GM19452 (cell line): ENCODE data around the gene ALOXE3.

Source experiments
- ATAC-seq: cut with Tn5 transposase; IDR thresholded peaks from one replicate; pipeline ENCODE4 v1.9.1; 2021; ENCODE audit not compliant: unreplicated experiment

Gene ALOXE3

DNA sequence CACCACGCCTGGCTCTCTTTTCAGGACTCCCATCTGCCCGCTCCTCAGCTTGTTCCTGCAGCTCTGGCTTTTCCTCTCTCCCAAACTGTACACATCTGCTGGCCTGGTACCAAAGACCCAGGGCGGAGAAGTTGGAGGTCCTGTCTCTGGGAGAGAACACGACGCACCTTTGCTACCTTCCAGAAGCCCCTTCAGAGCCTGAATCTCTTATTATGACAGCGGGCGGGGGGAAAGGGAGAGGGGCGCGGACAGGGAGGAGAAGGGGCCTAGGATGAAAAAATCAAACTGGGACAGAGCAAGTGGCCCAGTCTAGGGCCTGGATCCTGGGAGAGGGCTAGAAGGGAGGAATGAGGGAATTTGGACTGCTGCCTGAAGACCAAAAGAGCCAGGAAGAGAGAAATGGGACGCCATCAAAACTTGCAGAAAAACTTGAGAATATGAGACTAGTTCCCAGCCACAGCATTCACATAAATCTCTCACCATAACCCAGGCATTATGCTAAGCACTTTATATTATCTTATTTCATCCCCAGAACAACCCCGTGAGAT is 36.4 kb upstream of the ALOXE3 start:
- ATAC-seq = no peak

DNA sequence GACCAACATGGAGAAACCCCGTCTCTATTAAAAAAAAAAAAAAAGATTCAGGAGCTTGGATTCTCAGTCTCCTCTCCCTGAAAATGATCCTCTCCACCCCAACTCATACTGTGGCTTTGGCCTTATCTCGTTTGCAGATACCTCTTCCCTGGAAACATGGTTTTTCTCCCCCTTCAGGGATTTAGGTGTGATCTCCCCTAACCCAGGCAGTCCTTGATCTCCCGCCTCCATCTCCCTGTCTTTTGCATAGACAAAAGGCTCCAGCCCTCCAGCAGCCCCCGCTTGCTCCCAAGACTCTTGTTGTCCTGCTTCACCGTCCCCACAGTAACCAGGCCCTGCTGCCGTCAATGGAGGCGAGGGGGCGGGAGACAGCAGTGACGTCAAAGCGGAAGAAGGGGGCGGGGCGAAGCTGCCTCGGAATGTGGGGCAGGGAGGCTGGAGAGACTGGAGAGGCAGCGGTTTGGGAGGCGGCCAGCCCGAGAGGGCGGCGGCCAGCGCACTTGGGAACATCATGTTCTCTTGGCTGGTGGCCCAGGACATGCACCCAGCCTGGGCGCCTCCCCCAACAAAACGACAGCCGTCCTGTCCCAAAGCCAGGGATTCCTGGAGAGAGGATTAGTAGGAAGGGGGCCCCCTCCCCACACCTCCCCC is 35.8 kb upstream of the ALOXE3 start:
- no peak for ATAC-seq

DNA sequence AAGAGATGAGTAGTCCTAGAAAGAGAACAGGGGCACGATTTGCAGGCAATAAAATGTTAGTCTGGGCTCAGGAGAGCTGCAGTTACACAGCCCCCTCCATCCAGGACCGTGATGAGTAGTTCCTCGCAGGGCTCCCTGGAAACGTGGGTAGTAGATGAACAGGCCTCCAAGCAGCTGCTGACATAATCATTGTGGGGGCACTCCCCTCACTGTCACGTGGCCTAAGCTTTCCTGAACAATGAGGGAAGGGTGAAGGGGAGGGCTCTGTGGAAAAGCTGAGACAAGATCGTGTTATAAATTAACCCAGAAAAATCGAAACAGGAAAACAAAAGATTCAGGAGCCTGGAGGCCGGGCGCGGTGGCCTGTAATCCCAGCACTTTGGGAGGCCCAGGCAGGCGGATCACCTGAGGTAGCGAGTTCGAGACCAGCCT is 35.2 kb upstream of the ALOXE3 start:
- ATAC-seq = no peak

GRCh38 chr17:8153031-8153451 is 34.7 kb upstream of the ALOXE3 start:
- ATAC-seq = no peak

GRCh38 chr17:8152112-8152775 is 33.9 kb upstream of the ALOXE3 start, which contains the start of gene PER1:
Gene PER1 (minus strand): TSS chr17:8152404. CDS start chr17:8150706, 1,698 bp downstream.
- ATAC-seq = no peak

DNA sequence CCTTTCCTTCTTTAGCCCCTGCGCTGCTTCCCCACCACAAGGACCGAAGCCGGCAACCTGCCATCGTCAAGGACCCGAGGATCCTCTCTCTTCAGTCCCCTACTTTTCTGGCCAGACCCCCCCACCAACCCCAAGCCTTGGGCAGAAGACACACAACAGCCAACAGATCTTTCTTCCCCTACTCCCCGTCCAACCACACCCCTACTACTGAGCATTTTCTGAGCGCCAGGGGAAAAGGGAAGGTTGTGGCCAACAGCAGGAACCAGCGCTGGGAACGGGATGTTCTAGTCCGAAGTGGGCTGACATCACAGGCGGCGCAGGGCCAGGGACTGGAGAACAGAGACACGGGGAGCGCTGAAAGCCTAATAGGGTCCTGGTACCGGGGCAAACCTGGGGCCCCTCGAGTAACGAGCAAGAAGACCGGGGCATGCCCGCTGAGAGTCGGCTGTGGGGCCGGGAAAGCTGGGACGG is 33.4 kb upstream of the ALOXE3 start:
- no peak for ATAC-seq

DNA sequence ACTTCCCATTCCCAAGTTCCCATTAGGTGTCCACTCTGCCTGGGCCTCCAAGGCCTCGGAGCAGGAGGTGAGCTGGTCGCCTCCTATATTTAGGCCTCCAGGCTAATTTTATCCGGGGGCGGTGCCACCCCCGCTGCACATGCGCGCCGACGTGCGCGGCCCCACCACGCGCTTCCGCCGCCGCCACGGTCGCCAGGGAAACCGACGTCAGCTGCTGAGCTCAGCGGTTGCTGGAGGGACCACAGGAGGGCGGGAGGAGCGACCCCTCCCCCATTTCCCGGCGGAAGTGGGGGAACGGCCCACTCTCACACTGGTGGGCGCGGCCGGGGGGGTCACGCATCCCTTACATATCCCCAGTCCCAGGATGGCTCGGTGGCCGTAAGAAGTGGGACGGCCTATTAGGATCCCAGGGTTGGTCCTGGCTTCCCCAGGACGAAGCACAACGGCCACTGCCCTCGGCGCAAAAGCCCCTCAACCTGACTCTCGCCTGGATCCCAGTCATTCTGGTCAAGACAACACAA is 32.9 kb upstream of the ALOXE3 start:
- peak; percentile 43 for ATAC-seq

DNA sequence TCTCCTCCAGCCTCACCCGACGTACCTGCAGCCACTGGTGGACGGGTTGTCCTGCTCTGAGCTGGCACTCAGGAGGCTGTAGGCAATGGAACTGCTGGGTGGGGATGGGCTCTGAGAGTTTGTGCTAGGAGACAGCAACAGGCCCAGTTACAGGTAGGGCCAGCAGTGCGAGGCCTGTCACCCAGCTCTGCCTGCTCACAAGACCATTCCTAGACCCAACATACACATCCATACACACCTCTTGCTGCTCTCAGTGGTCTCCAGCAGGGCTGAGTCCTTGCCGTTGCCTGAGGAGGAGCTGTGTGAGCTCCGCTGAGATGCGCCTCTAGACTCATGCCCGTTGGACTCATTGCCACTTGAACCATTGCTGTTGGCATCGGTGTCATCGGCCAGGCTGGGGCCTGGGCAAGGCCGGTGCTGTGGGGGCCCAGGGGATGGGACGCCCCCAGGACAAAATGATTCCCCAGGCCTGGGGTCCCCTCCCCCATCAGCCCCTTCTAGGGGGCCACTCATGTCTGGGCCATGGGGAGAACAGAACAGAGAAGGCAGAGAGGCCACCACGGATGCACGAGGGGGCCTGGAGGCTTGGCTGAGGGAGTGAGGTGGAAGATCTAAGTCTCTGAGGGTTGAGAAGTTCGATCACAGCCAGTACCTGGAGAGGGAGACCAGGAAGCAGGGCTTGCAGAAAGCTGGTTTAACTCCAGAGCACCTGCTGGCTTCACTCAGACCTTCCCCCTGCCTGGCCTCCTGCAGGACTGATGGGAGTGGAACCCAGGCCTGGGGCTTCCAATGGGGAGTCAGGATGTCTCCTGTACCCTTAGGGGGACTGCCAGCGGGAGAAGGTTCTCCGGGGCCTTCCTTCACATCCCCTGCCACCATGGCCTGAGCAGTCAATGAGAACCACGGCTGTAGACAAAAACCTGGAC is 32.1 kb upstream of the ALOXE3 start:
- no peak for ATAC-seq

DNA sequence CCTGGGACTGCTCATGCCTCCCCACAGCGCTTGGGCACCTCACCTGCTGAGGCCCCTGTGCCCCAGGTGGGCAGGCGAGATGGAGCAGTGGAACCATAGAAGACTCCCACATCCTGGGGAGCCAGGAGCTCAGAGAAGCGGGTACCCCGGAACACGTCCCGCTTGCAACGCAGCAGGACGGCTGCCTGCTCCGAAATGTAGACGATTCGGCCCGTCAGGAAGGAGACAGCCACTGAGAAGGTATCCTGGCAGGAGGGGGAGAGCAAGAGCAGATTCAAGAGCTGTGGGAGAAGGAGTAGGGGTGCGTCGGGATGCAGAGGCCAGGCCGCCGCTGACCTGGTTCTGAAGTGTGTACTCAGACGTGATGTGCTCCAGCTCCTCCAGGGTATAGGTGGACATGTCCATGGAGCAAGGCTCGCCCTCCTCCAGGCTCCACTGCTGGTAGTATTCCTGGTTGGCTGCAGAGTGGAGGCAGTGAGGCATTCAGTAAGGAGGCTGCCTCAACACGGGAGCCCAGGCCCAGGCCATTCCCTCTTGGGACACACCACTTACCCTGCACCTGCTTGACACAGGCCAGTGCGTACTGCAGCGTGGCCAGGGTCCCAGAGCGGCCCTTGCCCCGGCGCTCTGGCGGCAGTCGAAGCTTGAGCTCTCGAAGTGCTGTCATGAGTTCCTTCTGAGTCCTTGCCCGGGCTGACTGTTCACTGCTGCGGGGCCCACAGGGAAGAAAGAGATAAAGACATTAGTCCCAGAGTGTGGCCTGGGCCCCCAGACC is 31.3 kb upstream of the ALOXE3 start:
- no peak for ATAC-seq

DNA sequence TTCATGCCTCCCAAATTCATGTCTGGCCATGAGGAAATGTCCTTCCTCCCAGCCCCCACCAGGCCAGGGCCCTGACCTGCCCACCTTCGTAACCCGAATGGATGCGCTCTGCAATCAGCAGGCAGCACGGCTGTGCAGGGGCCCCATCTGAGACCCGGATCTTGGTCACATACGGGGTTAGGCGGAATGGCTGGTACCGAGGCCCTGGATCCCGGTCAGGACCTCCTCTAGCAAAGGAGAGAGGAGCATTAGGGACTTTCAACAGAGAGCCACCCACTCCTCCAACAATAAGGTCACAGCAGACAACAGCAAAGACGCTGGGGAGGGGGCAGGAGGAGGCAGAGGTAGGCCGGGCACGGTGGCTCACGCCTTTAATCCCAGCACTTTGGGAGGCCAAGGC is 30.2 kb upstream of the ALOXE3 start:
- no peak for ATAC-seq

DNA sequence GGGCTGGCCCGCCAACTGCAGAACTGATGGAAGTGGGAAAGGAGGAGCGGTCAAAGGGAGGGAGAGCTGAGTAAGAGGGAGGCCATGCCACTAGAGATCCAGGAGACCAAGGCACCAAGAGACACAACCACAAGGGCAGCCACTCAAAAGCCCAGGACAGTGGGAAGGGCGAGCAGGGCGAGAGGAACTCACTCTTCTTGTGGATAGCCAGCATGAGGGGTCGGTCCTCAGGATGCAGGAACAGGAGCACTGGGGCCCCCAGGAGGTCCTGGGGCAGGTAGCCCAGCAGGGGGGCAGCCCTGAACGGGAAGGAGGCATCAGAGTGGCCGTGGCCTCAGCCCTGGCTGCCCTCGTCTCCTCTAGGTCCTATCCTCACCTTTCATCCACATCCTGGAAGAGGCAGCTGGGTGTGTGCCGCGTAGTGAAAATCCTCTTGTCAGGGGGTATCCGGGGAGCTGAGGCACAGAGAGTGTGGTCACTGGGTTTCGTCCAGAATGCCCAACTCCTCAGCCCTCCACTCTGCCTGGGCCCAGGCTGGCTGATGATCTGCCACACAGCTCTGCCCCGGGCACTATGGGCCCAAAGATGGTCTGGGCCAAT is 29.6 kb upstream of the ALOXE3 start:
- ATAC-seq = no peak

DNA sequence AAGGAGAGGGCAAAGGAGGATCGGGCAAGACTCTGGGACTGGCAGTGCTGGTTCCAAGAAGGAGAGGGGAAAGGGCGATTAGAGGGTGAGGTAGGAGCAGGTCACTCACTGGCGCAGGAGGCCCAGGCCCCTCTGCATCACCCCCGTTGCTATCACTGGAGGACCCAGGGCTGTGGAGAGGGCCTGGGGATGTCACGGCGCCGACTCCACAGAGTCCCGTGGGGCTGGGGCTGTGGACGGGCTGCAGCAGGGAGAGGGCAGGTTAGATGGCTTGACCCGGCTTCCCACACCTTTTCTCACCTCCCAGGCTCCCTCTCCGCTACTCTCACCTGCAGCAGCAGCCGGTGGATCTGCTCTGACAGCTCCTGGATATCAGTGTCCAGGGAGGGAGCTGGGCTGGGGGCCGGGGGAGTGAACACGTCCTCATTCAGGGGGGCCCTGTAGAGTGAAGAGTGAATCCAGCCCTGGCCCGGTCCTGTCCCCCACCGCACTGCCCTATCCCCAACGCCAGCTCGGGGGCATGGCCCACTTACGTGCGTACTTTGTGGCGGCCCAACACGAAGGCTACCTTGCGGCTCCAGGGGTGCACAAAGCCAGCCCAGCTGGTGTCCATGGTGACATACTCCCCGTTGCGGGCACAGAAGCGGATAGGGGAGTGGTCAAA is 29.0 kb upstream of the ALOXE3 start:
- no peak for ATAC-seq

DNA sequence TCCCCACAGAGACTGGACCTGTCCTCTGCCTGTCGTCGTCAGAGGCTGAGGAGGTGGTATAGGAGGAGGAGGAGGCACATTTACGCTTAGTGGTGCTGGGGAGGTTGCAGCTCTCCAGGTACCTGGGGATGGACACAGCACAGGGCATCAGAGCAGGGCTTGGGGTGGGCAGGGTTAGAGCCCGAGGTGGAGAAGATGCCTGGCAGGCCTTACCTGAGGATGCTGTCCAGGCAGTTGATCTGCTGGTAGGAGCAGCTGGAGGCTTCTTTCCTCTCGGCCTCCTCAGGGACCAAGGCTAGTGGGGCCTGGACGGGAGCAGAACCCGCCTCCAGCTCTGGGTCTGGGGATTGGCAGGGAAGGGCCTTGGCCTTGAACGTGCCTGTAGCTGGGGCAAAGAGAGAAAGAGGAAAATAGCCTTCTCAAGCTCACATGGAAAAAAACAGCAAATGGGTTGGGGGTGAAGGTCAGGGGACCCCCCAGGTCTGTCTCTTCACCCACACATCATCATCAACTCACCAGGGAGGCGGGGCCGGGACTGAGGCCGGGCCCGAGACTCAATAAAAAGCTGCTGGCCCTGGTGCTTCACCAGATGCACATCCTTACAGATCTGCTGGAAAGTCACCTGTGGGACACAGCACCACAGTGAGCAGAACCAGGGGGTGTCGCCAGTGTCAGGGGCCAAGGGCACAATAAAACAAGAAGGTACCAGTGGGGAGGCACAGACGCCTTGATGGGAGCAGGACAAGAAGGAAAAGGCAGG is 28.2 kb upstream of the ALOXE3 start:
- ATAC-seq = no peak

DNA sequence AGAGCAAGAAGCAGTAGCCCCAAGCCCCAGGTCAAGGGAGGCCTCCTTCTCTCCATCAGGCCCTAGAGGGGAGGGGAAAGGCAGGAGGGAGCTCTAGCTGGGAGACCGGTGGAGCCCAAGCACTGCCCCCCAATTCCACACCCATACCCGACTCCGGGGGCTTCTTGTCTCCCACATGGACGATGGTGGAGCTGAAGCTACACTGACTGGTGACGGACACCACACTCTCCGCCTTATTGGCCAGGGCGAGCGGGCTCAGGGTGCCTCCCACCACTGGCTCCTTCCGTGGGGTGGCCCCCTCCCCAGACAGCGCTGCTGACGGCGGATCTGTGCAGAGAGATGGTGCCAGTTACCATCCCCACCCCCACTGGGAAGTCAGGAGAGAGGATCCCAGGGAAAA is 27.5 kb upstream of the ALOXE3 start:
- no peak for ATAC-seq

GRCh38 chr17:8144401-8145231 is 26.3 kb upstream of the ALOXE3 start:
- no peak for ATAC-seq

GRCh38 chr17:8143581-8144400 is 25.5 kb upstream of the ALOXE3 start:
- no peak for ATAC-seq
